Neural cell (in vitro differentiated cells): ENCODE data around the gene CNTNAP5. TPM values are rescaled to one million over a fixed set of nuclear protein-coding genes. Genes with fewer than 3 reads are reported as not detected.

ENCODE experiments used
- H2AFZ ChIP-seq: fragments of 200-600, 300-800 bp; sonication (generic), shearing (Covaris generic); 2 replicates; pipeline ENCODE4 v1.6.0; 2014; ENCODE audit warnings: low read depth, mild to moderate bottlenecking, antibody characterized with exemption, low read length, moderate library complexity
- H3F3A ChIP-seq: fragments of 200-600 bp; shearing (Covaris generic); 2 replicates; pipeline ENCODE4 v1.6.1; 2016; ENCODE audit warnings: mild to moderate bottlenecking, moderate library complexity, mixed read lengths, antibody characterized with exemption, low read length; ENCODE audit not compliant: insufficient read depth, poor library complexity, severe bottlenecking
- H3K27ac ChIP-seq: fragments of 200-600, 300-800 bp; sonication (generic), shearing (Covaris generic); 2 replicates; pipeline ENCODE4 v1.5.1; 2014; ENCODE audit warnings: mild to moderate bottlenecking, low read length, moderate library complexity
- H3K27me3 ChIP-seq: fragments of 300-800, 200-600 bp; sonication (generic), shearing (Covaris generic); 2 replicates; pipeline ENCODE4 v1.6.0; 2014; ENCODE audit warnings: mild to moderate bottlenecking, low read depth, low read length, moderate library complexity; ENCODE audit not compliant: insufficient read depth
- H3K36me3 ChIP-seq: fragments of 300-800, 200-600 bp; sonication (generic), shearing (Covaris generic); 2 replicates; pipeline ENCODE4 v1.5.1; 2014; ENCODE audit warnings: mild to moderate bottlenecking, antibody characterized with exemption, low read length, moderate library complexity; ENCODE audit not compliant: insufficient read depth
- H3K4me2 ChIP-seq: fragments of 300-800, 200-600 bp; sonication (generic), shearing (Covaris generic); 2 replicates; pipeline ENCODE4 v1.6.0; 2014; ENCODE audit warnings: mild to moderate bottlenecking, low read length
- H3K4me3 ChIP-seq: fragments of 300-800, 200-600 bp; sonication (generic), shearing (Covaris generic); 2 replicates; pipeline ENCODE4 v1.5.1; 2014; ENCODE audit warnings: mild to moderate bottlenecking, low read length, moderate library complexity
- H3K79me2 ChIP-seq: fragments of 200-600 bp; shearing (Covaris generic); replicated peaks from 2 replicates; pipeline ENCODE4 v1.6.0; 2014; ENCODE audit warnings: mild to moderate bottlenecking, low read length, moderate library complexity; ENCODE audit not compliant: insufficient read depth
- H3K9ac ChIP-seq: fragments of 300-800, 200-600 bp; sonication (generic), shearing (Covaris generic); 2 replicates; pipeline ENCODE4 v1.6.1; 2016; ENCODE audit warnings: mild to moderate bottlenecking, low read length, mixed read lengths
- H3K9me2 ChIP-seq: fragments of 200-600 bp; shearing (Covaris generic); 2 replicates; pipeline ENCODE4 v1.6.1; 2016; ENCODE audit warnings: mild to moderate bottlenecking, low read length, mixed read lengths; ENCODE audit not compliant: insufficient read depth
- H3K9me3 ChIP-seq: fragments of 200-600, 300-800 bp; sonication (generic), shearing (Covaris generic); 2 replicates; pipeline ENCODE4 v1.6.1; 2016; ENCODE audit warnings: mild to moderate bottlenecking, mixed run types, low read length, moderate library complexity, mixed read lengths
- H4K20me1 ChIP-seq: fragments of 200-600 bp; shearing (Covaris generic); 2 replicates; pipeline ENCODE4 v1.6.1; 2016; ENCODE audit warnings: mild to moderate bottlenecking, mixed run types; ENCODE audit not compliant: insufficient read depth
- CTCF ChIP-seq: fragments of 450-650 bp; IDR thresholded peaks from 2 replicates; pipeline ENCODE4 v1.5.1; 2014; ENCODE audit warnings: antibody characterized with exemption, mild to moderate bottlenecking, moderate library complexity; ENCODE audit not compliant: poor library complexity, severe bottlenecking
- EP300 ChIP-seq: fragments of 450-650 bp; conservative IDR thresholded peaks from 2 replicates; pipeline ENCODE4 v1.6.1; 2014; ENCODE audit warnings: antibody characterized with exemption, mild to moderate bottlenecking, moderate library complexity; ENCODE audit not compliant: poor library complexity, severe bottlenecking
- EZH2 ChIP-seq: fragments of 200-600, 300-800 bp; shearing (Covaris generic), sonication (generic); IDR thresholded peaks from 2 replicates; pipeline ENCODE4 v1.6.1; 2014; ENCODE audit warnings: antibody characterized with exemption, low read length, borderline replicate concordance, mild to moderate bottlenecking; ENCODE audit not compliant: insufficient read depth, poor library complexity, severe bottlenecking
- MXI1 ChIP-seq: fragments of 450-650 bp; conservative IDR thresholded peaks from 2 replicates; pipeline ENCODE4 v1.6.1; 2014; ENCODE audit warnings: antibody characterized with exemption, mild to moderate bottlenecking; ENCODE audit not compliant: poor library complexity, severe bottlenecking
- POLR2AphosphoS5 ChIP-seq: IDR thresholded peaks from 2 replicates; pipeline ENCODE4 v1.6.1; 2012
- RAD21 ChIP-seq: fragments of 450-650 bp; conservative IDR thresholded peaks from 2 replicates; pipeline ENCODE4 v1.6.1; 2014; ENCODE audit warnings: antibody characterized with exemption, mild to moderate bottlenecking, moderate library complexity
- REST ChIP-seq: IDR thresholded peaks from 2 replicates; pipeline ENCODE4 v1.6.1; 2012; ENCODE audit warnings: borderline replicate concordance
- SMC3 ChIP-seq: fragments of 450-650 bp; conservative IDR thresholded peaks from 2 replicates; pipeline ENCODE4 v1.6.1; 2014; ENCODE audit warnings: antibody characterized with exemption, mild to moderate bottlenecking, moderate library complexity; ENCODE audit not compliant: poor library complexity
- TAF1 ChIP-seq: IDR thresholded peaks from 2 replicates; pipeline ENCODE4 v1.6.1; 2012; ENCODE audit warnings: low read depth
- polyA plus RNA-seq: library from polyadenylated mRNA; depleted of rRNA; stranded (reverse); fragments of >200 nt; gene quantifications from 2 replicates; pipeline ENCODE4 v1.2.3, GENCODE V29; 2014

CNTNAP5 gene
- polyA plus RNA-seq, 1 donor from 2014 or later: 19.3 TPM

DNA sequence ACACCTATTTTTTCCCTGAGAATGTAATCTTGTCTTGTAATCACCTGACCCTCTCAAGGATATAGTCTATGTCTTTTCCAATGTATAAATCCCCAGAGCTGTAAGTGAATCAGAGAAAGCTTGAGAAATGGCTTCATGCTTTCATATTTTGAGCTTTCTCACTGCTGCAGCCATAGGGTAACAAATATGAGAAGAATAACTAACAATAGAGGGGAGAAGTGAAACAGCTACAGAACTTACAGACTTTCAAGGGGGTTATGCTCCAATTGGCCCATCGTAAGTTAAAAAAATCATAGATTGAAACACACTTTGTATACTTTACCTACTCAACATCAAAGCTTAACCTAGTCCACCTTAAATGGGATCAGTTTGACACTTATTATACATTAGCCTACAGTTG is 111.0 kb downstream of the CNTNAP5 start:
- TF ChIP-seq POLR2AphosphoS5 (no peak), RAD21 (no peak), EZH2 (no peak), SMC3 (no peak), MXI1 (no peak), EP300 (no peak), CTCF (no peak), TAF1 (no peak), REST (no peak)
- H3K27ac ChIP-seq: no peak overlapping the region
- H3F3A ChIP-seq: no peaks in the 10 kb centered on the region
- no peaks in the 10 kb centered on the region for H3K79me2 ChIP-seq
- no peak overlapping the region for H2AFZ ChIP-seq
- H3K9ac ChIP-seq: no peak overlapping the region
- no peak overlapping the region for H3K4me2 ChIP-seq
- H3K36me3 ChIP-seq: peaks cover 4% of the 10 kb centered on the region
- H3K27me3 ChIP-seq: no peaks in the 10 kb centered on the region
- no peaks in the 10 kb centered on the region for H3K9me2 ChIP-seq
- H3K4me3 ChIP-seq: no peak overlapping the region
- H3K9me3 ChIP-seq: no peaks in the 10 kb centered on the region
- H4K20me1 ChIP-seq: no peaks in the 10 kb centered on the region

DNA sequence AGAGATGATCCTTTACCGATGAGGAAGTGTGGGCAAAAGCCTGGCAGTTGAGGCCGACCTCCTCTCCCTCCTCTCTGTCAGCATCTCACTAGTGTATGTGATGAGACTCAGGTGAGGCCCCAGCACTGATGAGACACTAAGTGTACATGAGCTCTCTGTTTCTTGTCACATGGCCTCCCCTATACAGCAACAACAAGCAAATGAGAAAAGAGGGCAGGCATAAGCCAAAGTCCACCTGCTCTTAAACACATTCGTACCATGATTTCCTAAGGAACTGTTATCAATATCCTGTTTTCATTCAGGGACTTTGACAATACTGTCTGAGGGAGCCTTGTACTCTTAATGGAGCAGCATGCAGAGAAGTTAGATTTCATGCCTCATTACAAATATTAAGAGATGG is 113.0 kb downstream of the CNTNAP5 start:
- Histone ChIP-seq H3K9me3 (no peaks in the 10 kb centered on the region), H3K79me2 (no peaks in the 10 kb centered on the region), H3F3A (no peaks in the 10 kb centered on the region), H2AFZ (no peak overlapping the region), H3K9ac (no peak overlapping the region), H3K4me2 (no peak overlapping the region), H4K20me1 (no peaks in the 10 kb centered on the region), H3K36me3 (peaks cover 4% of the 10 kb centered on the region), H3K4me3 (no peak overlapping the region), H3K27me3 (no peaks in the 10 kb centered on the region), H3K9me2 (no peaks in the 10 kb centered on the region), H3K27ac (no peak overlapping the region)
- no peak for TF ChIP-seq EP300
- no peak for TF ChIP-seq TAF1
- TF ChIP-seq REST: no peak
- no peak for TF ChIP-seq RAD21
- no peak for TF ChIP-seq EZH2
